HG02642 (cell line): ENCODE measurements around the gene C16orf78.
"Not testable (repeated sequence)": the region's sequence is repeated elsewhere in the genome, so short reads cannot be mapped to it uniquely, and the experiment has no call there.

Experiments
- ATAC-seq: cut with Tn5 transposase; IDR thresholded peaks from one replicate; pipeline ENCODE4 v1.9.1; 2021; ENCODE audit warnings: mild to moderate bottlenecking; ENCODE audit not compliant: unreplicated experiment, poor library complexity

Gene C16orf78

GRCh38 chr16:49348408-49349176 is 25.0 kb upstream of the C16orf78 start:
- no peak for ATAC-seq

- no peak for ATAC-seq
Measured at GRCh38 chr16:49349446-49350168, 24.0 kb upstream of the C16orf78 start.

GRCh38 chr16:49350265-49351095 is 23.1 kb upstream of the C16orf78 start:
- peak; percentile 58 for ATAC-seq

- no peak for ATAC-seq
Measured at GRCh38 chr16:49351096-49351487, 22.5 kb upstream of the C16orf78 start.

GRCh38 chr16:49352892-49353291 is 20.7 kb upstream of the C16orf78 start:
- ATAC-seq: no peak

DNA sequence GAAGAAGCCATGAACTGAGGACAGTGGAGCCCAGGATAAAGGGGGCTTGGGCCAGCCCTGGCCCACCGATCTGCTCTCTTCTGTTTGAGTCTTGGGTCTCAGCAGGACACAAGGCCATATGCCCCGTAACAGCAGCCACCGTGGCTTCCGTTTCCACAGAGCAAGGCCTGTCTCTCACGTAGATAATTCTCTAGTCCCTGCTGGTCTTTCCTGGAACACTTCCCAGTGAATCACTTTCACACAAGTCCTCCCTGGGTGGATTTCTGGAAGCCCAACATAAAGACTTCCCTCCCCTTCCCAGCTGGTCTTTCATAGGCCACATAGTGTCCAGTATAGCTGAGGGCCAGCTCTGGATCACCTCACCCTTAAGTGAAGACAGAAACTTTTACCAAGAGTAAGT is 19.9 kb upstream of the C16orf78 start:
- no peak for ATAC-seq

DNA sequence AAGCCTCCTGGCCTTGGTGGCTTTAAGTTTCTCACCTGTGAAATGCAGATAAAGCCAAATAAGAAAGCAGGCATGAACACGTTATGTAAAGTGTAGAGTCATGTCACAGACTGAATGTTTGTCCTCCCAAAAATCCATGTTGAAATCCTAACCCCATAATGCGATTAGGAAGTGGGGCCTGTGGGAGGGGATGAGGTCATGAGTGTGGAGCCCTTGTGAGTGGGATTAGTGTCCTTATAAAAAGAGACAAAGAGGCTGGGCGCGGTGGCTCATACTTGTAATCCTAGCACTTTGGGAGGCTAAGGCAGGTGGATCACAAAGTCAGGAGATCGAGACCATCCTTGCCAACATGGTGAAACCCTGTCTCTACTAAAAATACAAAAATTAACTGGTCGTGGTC is 19.5 kb upstream of the C16orf78 start:
- no peak for ATAC-seq

DNA sequence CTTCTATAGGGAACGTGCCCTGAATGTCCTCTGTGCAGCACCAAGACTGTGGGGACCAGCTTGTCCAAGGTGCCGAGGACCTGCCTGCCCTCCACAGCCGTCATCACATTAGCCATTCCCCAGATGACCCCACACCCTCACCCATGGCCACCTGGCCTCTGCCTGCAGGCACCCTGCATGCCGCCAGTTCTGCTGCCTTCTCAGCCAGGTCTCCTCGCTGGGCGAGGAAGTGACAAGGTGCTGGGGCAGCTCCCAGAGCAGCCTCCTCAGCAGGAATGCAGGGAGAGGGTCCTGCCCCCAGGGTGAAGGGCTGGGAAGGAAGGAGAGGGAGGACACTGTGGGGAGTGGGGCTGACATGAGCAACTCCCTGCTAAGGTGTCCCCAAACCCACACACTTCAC is 18.6 kb upstream of the C16orf78 start:
- ATAC-seq: no peak

DNA sequence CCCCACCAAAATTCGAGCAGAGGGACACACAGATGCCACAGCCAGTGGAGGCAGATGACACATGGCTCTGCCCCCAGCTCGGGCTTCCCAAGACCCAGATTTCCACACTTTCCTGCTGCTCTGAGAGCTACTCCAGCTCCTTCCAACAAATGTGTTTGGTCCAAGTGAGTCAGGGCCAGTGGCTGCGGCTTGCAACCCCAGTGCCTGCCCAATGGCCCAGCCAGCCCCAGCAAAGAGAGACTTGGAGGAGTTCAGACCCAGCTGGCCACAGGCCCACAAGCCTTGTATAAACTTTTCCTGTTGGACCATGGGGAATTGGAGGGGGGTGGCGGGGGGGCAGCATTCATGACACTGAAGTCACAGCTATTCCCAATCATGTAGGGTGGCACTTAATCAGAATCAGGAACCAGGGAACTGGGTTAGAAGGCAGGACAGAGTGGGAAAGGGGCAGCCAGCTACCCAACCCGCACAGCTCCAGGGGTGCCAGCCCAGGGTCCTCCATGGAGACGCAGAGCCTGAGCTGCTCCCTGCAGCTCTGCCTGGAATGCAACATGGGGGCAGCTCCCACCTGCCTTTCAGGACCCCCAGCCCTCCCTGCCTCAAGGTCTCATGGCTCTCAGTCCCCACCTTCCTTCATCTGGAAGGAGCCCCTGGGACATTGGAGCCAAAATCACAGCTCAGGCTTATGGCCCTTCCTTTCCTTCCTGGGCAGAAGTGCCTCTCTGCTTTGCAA is 17.5 kb upstream of the C16orf78 start:
- ATAC-seq: no peak

DNA sequence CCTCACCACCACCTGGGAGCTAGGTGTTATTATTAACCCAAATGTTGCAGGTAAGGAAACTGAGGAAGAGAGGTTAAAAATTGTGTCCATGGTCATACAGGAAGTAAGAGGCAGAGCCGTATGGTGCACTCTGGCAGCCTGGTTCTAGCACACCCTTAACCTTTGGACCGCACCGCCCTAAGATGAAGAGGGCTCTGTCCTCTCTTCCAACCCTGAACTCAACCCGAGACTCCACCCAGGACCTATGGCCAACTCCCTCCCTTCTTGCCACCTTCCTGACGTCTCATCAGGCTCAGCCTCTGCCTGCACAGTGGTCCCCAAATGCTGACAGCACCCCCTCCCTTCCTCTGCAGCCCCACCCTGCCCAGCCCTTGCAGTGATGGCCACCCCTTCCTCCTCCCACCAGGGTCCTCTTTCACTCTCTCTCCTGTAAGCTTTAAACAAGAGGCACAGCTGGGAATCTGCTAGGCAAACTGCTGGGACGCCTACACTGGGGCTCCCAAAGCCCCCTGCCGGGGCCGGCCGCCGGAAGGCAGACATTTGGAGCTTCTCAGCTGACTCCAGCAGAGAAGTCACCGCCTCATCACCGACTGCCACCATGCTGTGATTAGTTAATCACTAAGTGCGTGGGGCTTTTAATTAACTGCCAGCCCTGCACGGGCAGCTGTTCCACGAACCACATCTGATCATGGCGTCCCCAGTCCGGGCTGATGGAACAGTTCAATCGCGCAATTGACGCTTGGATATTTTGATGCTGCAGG is 16.7 kb upstream of the C16orf78 start:
- no peak for ATAC-seq

GRCh38 chr16:49359591-49359990 is 14.0 kb upstream of the C16orf78 start:
- ATAC-seq: no peak

- ATAC-seq: not testable (repeated sequence)
Measured at GRCh38 chr16:49361731-49362130, 11.9 kb upstream of the C16orf78 start.

DNA sequence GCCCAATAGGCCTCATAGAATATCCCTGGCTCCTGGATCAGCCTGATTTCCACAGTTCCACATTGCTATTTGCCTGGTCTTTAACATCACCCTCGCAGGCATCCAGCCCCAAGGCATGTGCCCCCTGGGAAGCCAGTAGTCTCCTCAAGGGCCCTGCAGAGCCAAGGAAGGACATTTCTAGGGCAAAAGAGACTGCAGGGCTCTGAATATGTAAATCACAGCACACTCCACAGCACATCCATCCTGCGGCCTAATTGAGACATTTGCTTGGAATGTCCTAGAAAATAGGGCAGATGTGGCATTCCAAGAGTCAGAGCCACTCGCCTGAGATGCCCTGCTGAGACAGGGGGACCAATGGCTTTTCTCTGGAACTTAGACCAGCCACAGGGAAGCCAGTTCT is 11.4 kb upstream of the C16orf78 start:
- ATAC-seq: no peak

- ATAC-seq: peak; percentile 86
Measured at GRCh38 chr16:49365711-49366509, 7.7 kb upstream of the C16orf78 start.

- ATAC-seq: peak; percentile 67
Measured at GRCh38 chr16:49366669-49367068, 6.9 kb upstream of the C16orf78 start.

GRCh38 chr16:49369651-49370611 is 3.7 kb upstream of the C16orf78 start:
- no peak for ATAC-seq

DNA sequence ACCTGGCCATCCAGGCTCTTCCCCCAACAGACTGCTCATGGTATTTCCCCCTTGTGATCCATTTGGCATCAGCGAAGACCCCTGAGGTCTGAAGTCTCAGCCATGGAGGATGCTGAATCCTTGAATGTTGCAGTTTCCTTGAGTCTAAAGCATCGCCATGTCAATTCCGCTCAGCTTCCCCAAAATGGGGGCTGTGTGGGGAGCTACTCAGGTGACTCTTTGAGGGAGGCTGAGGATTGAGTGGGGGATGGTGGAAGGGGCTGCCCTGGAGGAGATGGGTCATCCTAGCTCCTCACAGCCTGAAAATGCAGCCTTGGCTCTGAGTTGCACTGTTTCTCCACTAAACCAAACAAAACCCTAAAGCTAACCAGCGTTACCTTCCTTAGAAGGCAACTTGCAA is 2.6 kb downstream of the C16orf78 start:
- no peak for ATAC-seq
